ENCODE results near the gene ERO1A. TPM values are rescaled to one million over a fixed set of nuclear protein-coding genes. Genes with fewer than 3 reads are reported as not detected.

ERO1A gene
- polyA plus RNA-seq, 1 donor from 2014 or later, result 45.7 TPM

DNA sequence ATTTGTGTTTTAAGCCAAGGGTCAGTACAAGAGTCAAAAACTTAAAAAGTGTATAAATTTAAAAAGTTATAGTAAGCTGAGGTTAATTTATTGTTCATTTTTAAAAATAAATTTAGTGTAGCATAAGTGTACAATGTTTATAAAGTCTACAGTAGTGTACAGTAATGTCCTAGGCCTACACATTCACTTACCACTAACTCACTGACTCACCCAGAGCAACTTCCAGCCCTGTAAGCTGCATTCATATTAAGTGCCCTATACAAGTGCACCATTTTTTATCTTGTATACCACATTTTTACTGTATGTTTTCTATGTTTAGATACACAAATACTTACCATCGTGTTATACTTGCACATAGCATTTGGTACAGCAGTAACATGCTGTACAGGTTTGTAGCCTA, 105.0 kb downstream of the ERO1A start:
- no peak overlapping the region for H3K9ac ChIP-seq (ENCODE audit: low read length)
- H3K79me2 ChIP-seq (replicated peaks; ENCODE audit: insufficient read depth, low read length), result no peaks in the 10 kb centered on the region
- no peak overlapping the region for H3K4me3 ChIP-seq (ENCODE audit: low read length)
- no peaks in the 10 kb centered on the region for H3K36me3 ChIP-seq (ENCODE audit: insufficient read depth, low read length)
- H3K9me2 ChIP-seq (ENCODE audit: insufficient read depth, low read length), result no peaks in the 10 kb centered on the region
- no peak overlapping the region for H3K27ac ChIP-seq (ENCODE audit: low read length)
- no peak overlapping the region for H3K4me2 ChIP-seq (ENCODE audit: low read length)
- no peaks in the 10 kb centered on the region for H3K9me3 ChIP-seq (ENCODE audit: low read length)
- H2AFZ ChIP-seq (ENCODE audit: low read depth, low read length), result no peak overlapping the region
- no peaks in the 10 kb centered on the region for H4K20me1 ChIP-seq (ENCODE audit: insufficient read depth)
- H3F3A ChIP-seq (ENCODE audit: insufficient read depth, low read length, poor library complexity, severe bottlenecking), result no peaks in the 10 kb centered on the region
- no peaks in the 10 kb centered on the region for H3K27me3 ChIP-seq (ENCODE audit: insufficient read depth, low read depth, low read length)
- TF ChIP-seq, protein P1, sequence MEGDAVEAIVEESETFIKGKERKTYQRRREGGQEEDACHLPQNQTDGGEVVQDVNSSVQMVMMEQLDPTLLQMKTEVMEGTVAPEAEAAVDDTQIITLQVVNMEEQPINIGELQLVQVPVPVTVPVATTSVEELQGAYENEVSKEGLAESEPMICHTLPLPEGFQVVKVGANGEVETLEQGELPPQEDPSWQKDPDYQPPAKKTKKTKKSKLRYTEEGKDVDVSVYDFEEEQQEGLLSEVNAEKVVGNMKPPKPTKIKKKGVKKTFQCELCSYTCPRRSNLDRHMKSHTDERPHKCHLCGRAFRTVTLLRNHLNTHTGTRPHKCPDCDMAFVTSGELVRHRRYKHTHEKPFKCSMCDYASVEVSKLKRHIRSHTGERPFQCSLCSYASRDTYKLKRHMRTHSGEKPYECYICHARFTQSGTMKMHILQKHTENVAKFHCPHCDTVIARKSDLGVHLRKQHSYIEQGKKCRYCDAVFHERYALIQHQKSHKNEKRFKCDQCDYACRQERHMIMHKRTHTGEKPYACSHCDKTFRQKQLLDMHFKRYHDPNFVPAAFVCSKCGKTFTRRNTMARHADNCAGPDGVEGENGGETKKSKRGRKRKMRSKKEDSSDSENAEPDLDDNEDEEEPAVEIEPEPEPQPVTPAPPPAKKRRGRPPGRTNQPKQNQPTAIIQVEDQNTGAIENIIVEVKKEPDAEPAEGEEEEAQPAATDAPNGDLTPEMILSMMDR (IDR thresholded peaks at IDR 0.05; ENCODE audit: poor library complexity, severe bottlenecking), result no peak
- no peak for TF ChIP-seq EP300 (conservative IDR thresholded peaks at IDR 0.05; ENCODE audit: poor library complexity, severe bottlenecking)
- TF ChIP-seq MXI1 (conservative IDR thresholded peaks at IDR 0.05; ENCODE audit: poor library complexity, severe bottlenecking), result no peak
- TF ChIP-seq REST (IDR thresholded peaks at IDR 0.05; ENCODE audit: borderline replicate concordance), result no peak
- no peak for TF ChIP-seq SMC3 (conservative IDR thresholded peaks at IDR 0.05; ENCODE audit: poor library complexity)
- TF ChIP-seq TAF1 (IDR thresholded peaks at IDR 0.05; ENCODE audit: low read depth), result no peak
- TF ChIP-seq EZH2 (IDR thresholded peaks at IDR 0.05; ENCODE audit: borderline replicate concordance, insufficient read depth, low read length, poor library complexity, severe bottlenecking), result no peak
- no peak for TF ChIP-seq RAD21 (conservative IDR thresholded peaks at IDR 0.05)

Other genes starting within 250 kb of the ERO1A start
- 53.3 and 58.4 TPM in 2 replicates for gene TXNDC16, start 143.1 kb downstream of the ERO1A start, polyA plus RNA-seq
- 100 and 118 TPM in 2 replicates for gene GPR137C, start 142.7 kb downstream of the ERO1A start, polyA plus RNA-seq
- 228 and 254 TPM in 2 replicates for gene PSMC6, start 11.6 kb upstream of the ERO1A start, polyA plus RNA-seq
- 8.3 and 15.1 TPM in 2 replicates for gene STYX, start 34.6 kb upstream of the ERO1A start, polyA plus RNA-seq
- gene GNPNAT1, start 96.0 kb upstream of the ERO1A start, polyA plus RNA-seq, result 9.1 and 10.1 TPM in 2 replicates

Measured in neural cell (in vitro differentiated cells).